IMR-90 (cell line): ENCODE results near the gene MYBPC3. TPM values are rescaled to one million over a fixed set of nuclear protein-coding genes. Genes with fewer than 3 reads are reported as not detected.
A peak's percentile ranks its signal among the peaks of the same experiment; 100 is the strongest.

Experiments used
- ATAC-seq: fragments of 200-7000 bp; cut with Tn5 transposase; 2 replicates; pipeline ENCODE4 v1.9.1; 2020; ENCODE audit warnings: low read depth, mild to moderate bottlenecking, moderate library complexity
- BruUV-seq: library from RNA; stranded (reverse); fragments of 400-500 nt; replicated peaks from 2 replicates; lab custom pipeline; 2021; lab: Mats Ljungman, UMichigan
- CTCF ChIA-PET: fragments of 300-600 bp; formaldehyde crosslinking; extraction: SDS; loops from one replicate; lab custom pipeline; 2021; ENCODE audit warnings: antibody characterized with exemption; lab: Yijun Ruan, JAX
- POLR2A ChIA-PET: fragments of 300-600 bp; sonication (Branson Sonifier 250); formaldehyde crosslinking; loops from one replicate; lab custom pipeline; 2022; ENCODE audit warnings: antibody characterized with exemption; ENCODE audit not compliant: unreplicated experiment; lab: Charles Lee
- DNase-seq: peaks from one replicate; pipeline ENCODE4 v3.0.0; 2013
- H2AFZ ChIP-seq: replicated peaks from 2 replicates; pipeline ENCODE3; 2013; ENCODE audit warnings: low read length, mild to moderate bottlenecking; ENCODE audit not compliant: poor library complexity
- H2AK5ac ChIP-seq: 2 replicates; pipeline ENCODE4 v1.6.1; 2013; ENCODE audit warnings: low read depth, low read length, inconsistent platforms
- H2AK9ac ChIP-seq: replicated peaks from 2 replicates; pipeline ENCODE3; 2013; ENCODE audit warnings: mild to moderate bottlenecking, low read depth, low read length, moderate library complexity; ENCODE audit not compliant: poor library complexity
- H2BK120ac ChIP-seq: 2 replicates; pipeline ENCODE4 v1.6.1; 2013; ENCODE audit warnings: low read depth, low read length, inconsistent platforms
- H2BK15ac ChIP-seq: 3 replicates; pipeline ENCODE4 v1.6.1; 2013; ENCODE audit warnings: low read depth, low read length, inconsistent platforms
- H2BK20ac ChIP-seq: 2 replicates; pipeline ENCODE4 v1.6.1; 2013; ENCODE audit warnings: low read depth, mild to moderate bottlenecking, inconsistent platforms, low read length, moderate library complexity
- H2BK5ac ChIP-seq: 2 replicates; pipeline ENCODE4 v1.6.1; 2013; ENCODE audit warnings: mild to moderate bottlenecking, low read depth, low read length, inconsistent platforms; ENCODE audit not compliant: poor library complexity, severe bottlenecking
- H3K14ac ChIP-seq: replicated peaks from 2 replicates; pipeline ENCODE4 v1.6.1; 2013; ENCODE audit warnings: low read depth, low read length, inconsistent platforms
- H3K18ac ChIP-seq: 2 replicates; pipeline ENCODE4 v1.6.1; 2013; ENCODE audit warnings: low read depth, low read length, control low read depth
- H3K23ac ChIP-seq: 2 replicates; pipeline ENCODE4 v1.6.1; 2013; ENCODE audit warnings: low read depth, low read length, inconsistent platforms
- H3K27ac ChIP-seq: 2 replicates; pipeline ENCODE4 v1.5.1; 2013; ENCODE audit warnings: mild to moderate bottlenecking, control low read depth, low read length; ENCODE audit not compliant: insufficient read depth
- H3K27me3 ChIP-seq: 2 replicates; pipeline ENCODE4 v1.6.1; 2013; ENCODE audit warnings: low read length; ENCODE audit not compliant: control insufficient read depth, insufficient read depth
- H3K36me3 ChIP-seq: 2 replicates; pipeline ENCODE4 v1.6.1; 2013; ENCODE audit warnings: low read length, mixed read lengths; ENCODE audit not compliant: control insufficient read depth, insufficient read depth
- H3K4ac ChIP-seq: 2 replicates; pipeline ENCODE4 v1.6.1; 2013; ENCODE audit warnings: low read depth, low read length, inconsistent platforms
- H3K4me1 ChIP-seq: 2 replicates; pipeline ENCODE4 v1.6.1; 2013; ENCODE audit warnings: low read length, mixed read lengths; ENCODE audit not compliant: control insufficient read depth, insufficient read depth
- H3K4me2 ChIP-seq: 2 replicates; pipeline ENCODE4 v1.6.1; 2013; ENCODE audit warnings: low read depth, mild to moderate bottlenecking, control low read depth, low read length, moderate library complexity
- H3K4me3 ChIP-seq: 2 replicates; pipeline ENCODE4 v1.5.1; 2013; ENCODE audit warnings: low read depth, mild to moderate bottlenecking, control low read depth, low read length, moderate library complexity; ENCODE audit not compliant: insufficient read depth
- H3K56ac ChIP-seq: 2 replicates; pipeline ENCODE4 v1.6.1; 2013; ENCODE audit warnings: low read length, inconsistent platforms; ENCODE audit not compliant: insufficient read depth; ENCODE audit errors: extremely low read depth
- H3K79me1 ChIP-seq, 2 experiments: 2 replicates each; pipeline ENCODE4 v1.6.1; 2013; ENCODE audit warnings: low read length in 2 of 2, inconsistent platforms in 1 of 2, low read depth in 1 of 2
- H3K9ac ChIP-seq: 2 replicates; pipeline ENCODE4 v1.6.1; 2013; ENCODE audit warnings: low read depth, low read length, control low read depth
- H3K9me1 ChIP-seq: 2 replicates; pipeline ENCODE4 v1.6.1; 2013; ENCODE audit warnings: low read length, inconsistent platforms; ENCODE audit not compliant: insufficient read depth
- H3K9me3 ChIP-seq: 2 replicates; pipeline ENCODE4 v1.6.1; 2013; ENCODE audit warnings: low read length; ENCODE audit not compliant: control insufficient read depth, insufficient read depth
- H4K20me1 ChIP-seq: 2 replicates; pipeline ENCODE4 v1.6.1; 2013; ENCODE audit warnings: low read length, inconsistent platforms; ENCODE audit not compliant: insufficient read depth
- H4K5ac ChIP-seq: 2 replicates; pipeline ENCODE4 v1.6.1; 2013; ENCODE audit warnings: mild to moderate bottlenecking, low read depth, low read length, control low read depth
- H4K8ac ChIP-seq, 2 experiments: 2 replicates each; pipeline ENCODE4 v1.6.1; 2013; ENCODE audit warnings: low read depth in 2 of 2, low read length in 2 of 2, control low read depth in 1 of 2, inconsistent platforms in 1 of 2
- H4K91ac ChIP-seq: 2 replicates; pipeline ENCODE4 v1.6.1; 2013; ENCODE audit warnings: low read depth, low read length, inconsistent platforms; ENCODE audit not compliant: insufficient read depth
- BHLHE40 ChIP-seq: fragments of 150-350 bp; IDR thresholded peaks from 2 replicates; pipeline ENCODE4 v1.6.1; 2016; ENCODE audit warnings: mild to moderate bottlenecking, low read depth, low read length
- CEBPB ChIP-seq: IDR thresholded peaks from 2 replicates; pipeline ENCODE4 v1.6.1; 2012; ENCODE audit warnings: low read depth, low read length, improper control_type of control experiment
- MAFK ChIP-seq: IDR thresholded peaks from 2 replicates; pipeline ENCODE4 v1.6.1; 2012; ENCODE audit warnings: low read depth, low read length, improper control_type of control experiment
- NFE2L2 ChIP-seq: fragments of 150-350 bp; IDR thresholded peaks from 2 replicates; pipeline ENCODE4 v1.6.1; 2016; ENCODE audit warnings: low read depth, mild to moderate bottlenecking, low read length
- POLR2A ChIP-seq: IDR thresholded peaks from 2 replicates; pipeline ENCODE4 v1.6.1; 2012; ENCODE audit warnings: mild to moderate bottlenecking, low read depth, low read length
- RAD21 ChIP-seq: IDR thresholded peaks from 2 replicates; pipeline ENCODE4 v1.6.1; 2012; ENCODE audit warnings: low read length, improper control_type of control experiment
- RFX5 ChIP-seq: IDR thresholded peaks from 2 replicates; pipeline ENCODE4 v1.8.0; 2012; ENCODE audit warnings: low read depth, mild to moderate bottlenecking, low read length, moderate library complexity
- SMC3 ChIP-seq: fragments of 150-350 bp; IDR thresholded peaks from 2 replicates; pipeline ENCODE4 v1.6.1; 2016; ENCODE audit warnings: low read depth, mild to moderate bottlenecking, antibody characterized with exemption, low read length, moderate library complexity
- WGBS, 2 experiments: methylation state at CpG; one replicate each; pipeline versions ENCODE4 v1.1.5 to v1.1.7; 2013; ENCODE audit warnings: missing lambda C conversion rate in 2 of 2; ENCODE audit not compliant: insufficient read length in 1 of 2; ENCODE audit errors: extremely low coverage in 2 of 2; 5-methylcytosine and 5-hydroxymethylcytosine counted together
- dilution Hi-C: fragments of 300-500 bp; cut with HindIII; formaldehyde crosslinking; loops from one replicate; pipeline ENCODE4 v1.14.3; 2018; ENCODE audit warnings: low sequenced_read_pairs; ENCODE audit not compliant: unreplicated experiment
- in situ Hi-C: fragments of 300-500 bp; cut with MboI; formaldehyde crosslinking; loops from 3 replicates; pipeline ENCODE4 v1.14.3; 2019; ENCODE audit warnings: low sequenced_read_pairs, inconsistent platforms, mixed read lengths
- intact Hi-C: fragments of 100-400 bp; cut with micrococcal nuclease; formaldehyde crosslinking; loops from 2 replicates; pipeline ENCODE4 v1.10.0; 2022
- polyA plus RNA-seq, 3 experiments: library from polyadenylated mRNA; depleted of rRNA; stranded (reverse); fragments of >200 nt; gene quantifications; 2 replicates each; pipeline ENCODE4 v1.2.3, GENCODE V29; 2012; ENCODE audit warnings: low replicate concordance in 1 of 3
- total RNA-seq: library from RNA; depleted of rRNA; stranded (reverse); fragments of >200 nt; gene quantifications from 2 replicates; pipeline ENCODE4 v1.2.3, GENCODE V29; 2012
- TF ChIP-seq, protein P1 (sequence below): fragments of 150-350 bp; IDR thresholded peaks from 2 replicates; pipeline ENCODE4 v1.6.1; 2016; ENCODE audit warnings: low read depth, mild to moderate bottlenecking, low read length, moderate library complexity, borderline replicate concordance
- TF ChIP-seq, protein P2 (sequence below): fragments of 150-350 bp; IDR thresholded peaks from 2 replicates; pipeline ENCODE4 v1.6.1; 2017; ENCODE audit warnings: mild to moderate bottlenecking, antibody characterized with exemption, low read length, low read depth

The MYBPC3 gene
- total and polyA plus RNA-seq, 2 of the 4 experiments (the other 2 are of a cell fraction): not detected

DNA sequence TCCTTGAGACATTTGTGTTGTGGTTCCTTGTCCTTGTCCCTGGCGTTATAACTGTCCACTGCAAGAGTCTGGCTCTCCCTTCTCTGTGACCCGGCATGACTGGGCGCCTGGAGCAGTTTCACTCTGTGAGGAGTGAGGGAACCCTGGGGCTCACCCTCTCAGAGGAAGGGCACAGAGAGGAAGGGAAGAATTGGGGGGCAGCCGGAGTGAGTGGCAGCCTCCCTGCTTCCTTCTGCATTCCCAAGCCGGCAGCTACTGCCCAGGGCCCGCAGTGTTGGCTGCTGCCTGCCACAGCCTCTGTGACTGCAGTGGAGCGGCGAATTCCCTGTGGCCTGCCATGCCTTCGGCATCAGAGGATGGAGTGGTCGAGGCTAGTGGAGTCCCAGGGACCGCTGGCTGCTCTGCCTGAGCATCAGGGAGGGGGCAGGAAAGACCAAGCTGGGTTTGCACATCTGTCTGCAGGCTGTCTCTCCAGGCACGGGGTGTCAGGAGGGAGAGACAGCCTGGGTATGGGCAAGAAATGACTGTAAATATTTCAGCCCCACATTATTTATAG, 23.0 kb downstream of the MYBPC3 start:
- Histone ChIP-seq H4K8ac (no peak overlapping the region), H3K27me3 (no peaks in the 10 kb centered on the region), H2AK9ac (peak overlapping the region; percentile 33), H3K23ac (no peak overlapping the region), H3K4me2 (no peak overlapping the region), H3K18ac (no peak overlapping the region), H2BK20ac (no peak overlapping the region), H3K56ac (no peak overlapping the region), H3K9me1 (no peaks in the 10 kb centered on the region), H4K5ac (no peak overlapping the region), H4K91ac (no peak overlapping the region), H2BK120ac (no peak overlapping the region), H3K9me3 (no peaks in the 10 kb centered on the region), H3K4me3 (no peak overlapping the region), H2AK5ac (no peak overlapping the region), H3K36me3 (peaks cover 48% of the 10 kb centered on the region), H3K4me1 (0 out of 2 replicates have a peak, but pooled peaks cover 2% of the 10 kb centered on the region), H3K9ac (no peak overlapping the region), H2BK5ac (no peak overlapping the region), H3K27ac (no peak overlapping the region), H3K14ac (no peak overlapping the region), H3K79me1 (no peaks in the 10 kb centered on the region), H3K4ac (no peak overlapping the region), H2BK15ac (no peak overlapping the region), H2AFZ (peak overlapping the region; percentile 19), H4K20me1 (no peaks in the 10 kb centered on the region)
- ChIA-PET POLR2A (no interaction called here), CTCF (interaction anchor here (0.5 to 0.8 kb wide), 2 partner anchors 394 to 496 kb away, joined by 3 to 4 read pairs; no protein-coding TSS in a partner anchor)
- intact Hi-C loops: no loop called here
- BruUV-seq: no TSS peak
- no peak for DNase-seq
- in situ Hi-C loops: no loop called here
- TF ChIP-seq RAD21 (no peak), RFX5 (no peak), NFE2L2 (no peak), SMC3 (no peak), POLR2A (no peak), BHLHE40 (no peak), MAFK (no peak), CEBPB (no peak)
- TF ChIP-seq, protein P1, sequence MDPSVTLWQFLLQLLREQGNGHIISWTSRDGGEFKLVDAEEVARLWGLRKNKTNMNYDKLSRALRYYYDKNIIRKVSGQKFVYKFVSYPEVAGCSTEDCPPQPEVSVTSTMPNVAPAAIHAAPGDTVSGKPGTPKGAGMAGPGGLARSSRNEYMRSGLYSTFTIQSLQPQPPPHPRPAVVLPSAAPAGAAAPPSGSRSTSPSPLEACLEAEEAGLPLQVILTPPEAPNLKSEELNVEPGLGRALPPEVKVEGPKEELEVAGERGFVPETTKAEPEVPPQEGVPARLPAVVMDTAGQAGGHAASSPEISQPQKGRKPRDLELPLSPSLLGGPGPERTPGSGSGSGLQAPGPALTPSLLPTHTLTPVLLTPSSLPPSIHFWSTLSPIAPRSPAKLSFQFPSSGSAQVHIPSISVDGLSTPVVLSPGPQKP: no peak
- TF ChIP-seq, protein P2, sequence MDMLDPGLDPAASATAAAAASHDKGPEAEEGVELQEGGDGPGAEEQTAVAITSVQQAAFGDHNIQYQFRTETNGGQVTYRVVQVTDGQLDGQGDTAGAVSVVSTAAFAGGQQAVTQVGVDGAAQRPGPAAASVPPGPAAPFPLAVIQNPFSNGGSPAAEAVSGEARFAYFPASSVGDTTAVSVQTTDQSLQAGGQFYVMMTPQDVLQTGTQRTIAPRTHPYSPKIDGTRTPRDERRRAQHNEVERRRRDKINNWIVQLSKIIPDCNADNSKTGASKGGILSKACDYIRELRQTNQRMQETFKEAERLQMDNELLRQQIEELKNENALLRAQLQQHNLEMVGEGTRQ: no peak
- peak; percentile 30 for ATAC-seq
- dilution Hi-C loops: no loop called here
- no CpG with 5 or more reads among the region's 12 CpGs for WGBS, 2 experiments
